Measurements from ENCODE around the gene KCNA5.

The KCNA5 gene

GRCh38 chr12:5043589-5044419 is at the start of gene KCNA5:
Gene KCNA5 (plus strand): TSS chr12:5043879. CDS start chr12:5044148, 269 bp downstream.
- no peak for DNase-seq (ENCODE audit: low read depth)

- DNase-seq (ENCODE audit: low read depth), result no peak
Measured at GRCh38 chr12:4994622-4995021, 49.1 kb upstream of the KCNA5 start.

- no peak for DNase-seq (ENCODE audit: low read depth)
Measured at GRCh38 chr12:4996714-4997113, 47.0 kb upstream of the KCNA5 start.

GRCh38 chr12:4997939-4998338 is 45.7 kb upstream of the KCNA5 start:
- no peak for DNase-seq (ENCODE audit: low read depth)

GRCh38 chr12:5000204-5000603 is 43.5 kb upstream of the KCNA5 start:
- DNase-seq (ENCODE audit: low read depth), result no peak

GRCh38 chr12:5000658-5001385 is 42.9 kb upstream of the KCNA5 start:
- no peak for DNase-seq (ENCODE audit: low read depth)

GRCh38 chr12:5003025-5003666 is 40.5 kb upstream of the KCNA5 start:
- DNase-seq (ENCODE audit: low read depth), result peak; percentile 22

GRCh38 chr12:5008661-5009060 is 35.0 kb upstream of the KCNA5 start:
- DNase-seq (ENCODE audit: low read depth), result no peak

GRCh38 chr12:5010151-5010550 is 33.5 kb upstream of the KCNA5 start:
- no peak for DNase-seq (ENCODE audit: low read depth)

GRCh38 chr12:5012337-5012736 is 31.3 kb upstream of the KCNA5 start:
- no peak for DNase-seq (ENCODE audit: low read depth)

GRCh38 chr12:5013266-5013730 is 30.4 kb upstream of the KCNA5 start:
- DNase-seq (ENCODE audit: low read depth), result no peak

- DNase-seq (ENCODE audit: low read depth), result no peak
Measured at GRCh38 chr12:5014269-5014668, 29.4 kb upstream of the KCNA5 start.

GRCh38 chr12:5015711-5016492 is 27.8 kb upstream of the KCNA5 start:
- DNase-seq (ENCODE audit: low read depth), result no peak

- no peak for DNase-seq (ENCODE audit: low read depth)
Measured at GRCh38 chr12:5016526-5016925, 27.2 kb upstream of the KCNA5 start.

GRCh38 chr12:5017638-5018348 is 25.9 kb upstream of the KCNA5 start:
- DNase-seq (ENCODE audit: low read depth), result no peak

GRCh38 chr12:5018677-5019076 is 25.0 kb upstream of the KCNA5 start:
- no peak for DNase-seq (ENCODE audit: low read depth)

GRCh38 chr12:5022025-5022424 is 21.7 kb upstream of the KCNA5 start:
- DNase-seq (ENCODE audit: low read depth), result no peak

GRCh38 chr12:5022465-5023061 is 21.1 kb upstream of the KCNA5 start:
- DNase-seq (ENCODE audit: low read depth), result no peak

GRCh38 chr12:5023842-5024241 is 19.8 kb upstream of the KCNA5 start:
- no peak for DNase-seq (ENCODE audit: low read depth)

GRCh38 chr12:5026342-5026938 is 17.2 kb upstream of the KCNA5 start:
- DNase-seq (ENCODE audit: low read depth), result no peak
